K562 treated with DMSO at 1 percent for 24 hours (cell line): Measurements from ENCODE around the gene CUTC. TPM values are rescaled to one million over a fixed set of nuclear protein-coding genes. Genes with fewer than 3 reads are reported as not detected.

ENCODE experiments used
- total RNA-seq: library from RNA; unstranded; fragments of 300-600 nt; gene quantifications from 2 replicates; pipeline ENCODE4 v1.2.3, GENCODE V29; 2022; ENCODE audit warnings: low read depth; ENCODE audit not compliant: insufficient read depth

Gene CUTC
- total RNA-seq: 18.9 and 21.9 TPM in 2 replicates

DNA sequence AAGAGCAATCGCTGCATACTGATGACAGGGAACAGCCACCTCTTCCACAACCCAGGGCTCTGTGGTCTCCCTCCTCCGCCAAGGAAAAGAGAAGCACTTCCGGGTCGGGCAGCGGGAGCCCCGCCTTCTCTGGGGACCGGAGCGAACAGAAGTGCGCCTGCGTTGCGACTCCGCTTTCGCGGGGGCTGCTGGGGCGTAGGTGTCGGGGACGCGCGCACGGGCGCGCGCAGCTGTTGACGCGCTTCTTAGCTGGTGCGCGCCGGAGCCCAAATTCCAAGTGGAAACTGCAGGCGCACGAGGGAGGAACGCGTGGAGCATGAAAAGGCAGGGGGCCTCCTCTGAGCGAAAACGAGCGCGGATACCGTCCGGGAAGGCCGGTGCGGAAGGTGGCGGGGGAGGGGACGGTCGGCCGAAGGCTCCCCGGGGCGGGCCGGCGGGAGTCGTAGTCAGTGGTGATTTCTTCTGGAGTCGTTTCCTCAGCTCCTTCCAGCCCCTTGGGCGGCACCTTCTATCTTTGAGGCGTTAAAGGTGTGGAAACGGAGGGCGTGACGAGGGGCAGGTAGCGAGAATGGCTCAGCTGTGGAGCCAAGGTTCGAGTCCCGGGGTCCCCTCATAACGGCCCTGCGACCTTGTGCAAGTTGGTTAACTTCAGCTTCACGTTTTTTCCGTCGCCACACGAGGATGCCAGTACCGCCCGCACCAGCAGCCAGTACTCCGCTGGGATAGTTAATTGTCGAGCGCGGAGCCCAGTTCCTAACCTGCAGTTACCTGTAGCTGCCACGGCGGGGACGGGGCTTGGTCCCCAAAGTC, at the start of gene CUTC, which contains the start of gene COX15:
Gene CUTC (plus strand): TSS at position 202 of the 810 bp plus-strand sequence. CDS start 115 bp downstream, at position 317.
Gene COX15 (minus strand): TSS at position 95 of the 810 bp plus-strand sequence. CDS start 78 bp downstream, at position 17.

DNA sequence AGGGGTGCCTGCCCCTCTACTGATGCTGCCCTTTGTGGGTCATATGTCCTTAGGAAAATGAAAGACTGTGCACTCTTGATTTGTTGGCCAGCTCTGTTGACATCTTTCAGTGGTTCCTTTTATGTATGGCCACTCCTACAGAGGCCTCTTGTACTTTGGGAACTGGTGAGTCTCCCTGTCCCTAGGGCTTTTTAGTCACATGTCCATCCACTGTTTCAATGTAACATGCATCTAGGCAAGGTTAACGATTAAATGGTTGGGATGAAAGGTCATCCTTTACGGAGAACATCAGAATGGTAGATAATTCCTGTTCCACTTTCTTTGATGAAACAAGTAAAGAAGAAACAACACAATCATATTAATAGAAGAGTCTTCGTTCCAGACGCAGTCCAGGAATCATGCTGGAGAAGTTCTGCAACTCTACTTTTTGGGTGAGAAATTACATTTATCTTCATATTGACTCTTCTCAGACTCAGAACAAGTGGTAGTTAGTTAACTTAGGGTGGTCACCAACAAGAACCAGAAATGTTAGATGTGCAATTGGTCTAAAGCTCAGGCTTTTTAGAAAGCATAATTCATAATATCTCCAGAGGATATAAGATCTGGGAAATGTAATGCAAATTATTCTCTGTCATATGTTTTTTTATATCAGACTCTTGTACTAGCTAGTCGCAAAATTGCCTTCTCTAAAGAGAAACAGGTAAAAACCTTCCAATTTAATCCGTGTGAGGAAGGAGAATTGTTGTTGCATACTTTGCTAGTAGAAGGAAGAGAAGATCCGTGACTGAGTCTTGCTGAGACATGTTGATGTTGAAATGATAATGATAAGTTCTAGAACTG, 50.6 kb downstream of the CUTC start, which contains the start of gene ABCC2:
Gene ABCC2 (plus strand): TSS at position 194 of the 840 bp plus-strand sequence. CDS start 205 bp downstream, at position 399.

Other genes with a start within 250 kb of the CUTC start
- not detected in 2 replicates for gene NKX2-3, start 199.3 kb upstream of the CUTC start, total RNA-seq
- gene SLC25A28, start 111.8 kb upstream of the CUTC start, total RNA-seq: 14.8 and 17.9 TPM in 2 replicates
- gene ENTPD7, start 72.7 kb upstream of the CUTC start, total RNA-seq: 5.2 and 5.8 TPM in 2 replicates
- gene COX15, start 107 bp upstream of the CUTC start, total RNA-seq: 14.0 and 16.6 TPM in 2 replicates
- gene ABCC2, start 50.4 kb downstream of the CUTC start, total RNA-seq: 0.35 and 0.51 TPM in 2 replicates